Tibial nerve (tissue), 4 donors: Measurements from ENCODE around the gene BAHCC1. TPM values are rescaled to one million over a fixed set of nuclear protein-coding genes. Genes with fewer than 3 reads are reported as not detected.
A peak's percentile ranks its signal among the peaks of the same experiment; 100 is the strongest.

Experiments used
- DNase-seq, 2 donors: peaks; one replicate each; pipeline ENCODE4 v3.0.0-alpha.2; 2019; ENCODE audit warnings: low spot score in 2 of 2
- H3K27ac ChIP-seq, 4 donors: fragments of 200-600 bp; sonication (generic) in 3 of 4; one replicate each; pipeline ENCODE4 v1.5.1; 2017 to 2019; ENCODE audit warnings: mild to moderate bottlenecking in 1 of 4
- H3K27me3 ChIP-seq, 2 donors: fragments of 200-600 bp; sonication (generic) in 1 of 2; one replicate each; pipeline versions ENCODE4 v1.5.1 to v1.6.0; 2017 to 2019
- H3K36me3 ChIP-seq, 3 donors: fragments of 200-600 bp; sonication (generic); one replicate each; pipeline ENCODE4 v1.5.1; 2018 to 2019
- H3K4me1 ChIP-seq, 4 donors: fragments of 200-600 bp; sonication (generic) in 3 of 4; one replicate each; pipeline ENCODE4 v1.5.1; 2017 to 2019
- H3K4me3 ChIP-seq, 4 donors: fragments of 200-600 bp; sonication (generic) in 3 of 4; one replicate each; pipeline ENCODE4 v1.5.1; 2017 to 2019; ENCODE audit warnings: mild to moderate bottlenecking in 1 of 4, moderate library complexity in 1 of 4
- H3K9me3 ChIP-seq, 4 donors: fragments of 200-600 bp; sonication (generic) in 3 of 4; one replicate each; pipeline ENCODE4 v1.5.1; 2017 to 2019
- CTCF ChIP-seq, 5 experiments: fragments of 200-600 bp in 3 of 5; fragments of 450-650 bp in 2 of 5; sonication (generic) in 3 of 5; IDR thresholded peaks; one replicate each; pipeline ENCODE4 v1.5.1; 2016 to 2019; ENCODE audit warnings: antibody characterized with exemption in 5 of 5, mild to moderate bottlenecking in 3 of 5, moderate library complexity in 2 of 5
- EP300 ChIP-seq, 2 donors: sonication (generic); formaldehyde crosslinking; IDR thresholded peaks; one replicate each; pipeline ENCODE4 v1.6.1; 2017; ENCODE audit warnings: antibody characterized with exemption in 2 of 2, mild to moderate bottlenecking in 1 of 2
- POLR2A ChIP-seq, 2 donors: fragments of 450-650 bp; IDR thresholded peaks; one replicate each; pipeline ENCODE4 v1.6.1; 2017; ENCODE audit warnings: antibody characterized with exemption in 2 of 2, mild to moderate bottlenecking in 2 of 2, moderate library complexity in 2 of 2
- WGBS, 2 donors: methylation state at CpG; one replicate each; pipeline ENCODE4 v1.1.5; 2018; 5-methylcytosine and 5-hydroxymethylcytosine counted together
- small RNA-seq: library from RNA; depleted of rRNA; stranded (forward); fragments of <200 nt; gene quantifications from one replicate; pipeline ENCODE3, GENCODE V24; 2016
- total RNA-seq, 4 donors: library from RNA; depleted of rRNA; stranded (reverse); fragments of >200 nt; gene quantifications; one replicate each; pipeline ENCODE4 v1.1.0, GENCODE V29; 2016

BAHCC1 gene
- total RNA-seq, 4 donors from 2014 or later = 15.1 to 38.7 (median 27.4) TPM

DNA sequence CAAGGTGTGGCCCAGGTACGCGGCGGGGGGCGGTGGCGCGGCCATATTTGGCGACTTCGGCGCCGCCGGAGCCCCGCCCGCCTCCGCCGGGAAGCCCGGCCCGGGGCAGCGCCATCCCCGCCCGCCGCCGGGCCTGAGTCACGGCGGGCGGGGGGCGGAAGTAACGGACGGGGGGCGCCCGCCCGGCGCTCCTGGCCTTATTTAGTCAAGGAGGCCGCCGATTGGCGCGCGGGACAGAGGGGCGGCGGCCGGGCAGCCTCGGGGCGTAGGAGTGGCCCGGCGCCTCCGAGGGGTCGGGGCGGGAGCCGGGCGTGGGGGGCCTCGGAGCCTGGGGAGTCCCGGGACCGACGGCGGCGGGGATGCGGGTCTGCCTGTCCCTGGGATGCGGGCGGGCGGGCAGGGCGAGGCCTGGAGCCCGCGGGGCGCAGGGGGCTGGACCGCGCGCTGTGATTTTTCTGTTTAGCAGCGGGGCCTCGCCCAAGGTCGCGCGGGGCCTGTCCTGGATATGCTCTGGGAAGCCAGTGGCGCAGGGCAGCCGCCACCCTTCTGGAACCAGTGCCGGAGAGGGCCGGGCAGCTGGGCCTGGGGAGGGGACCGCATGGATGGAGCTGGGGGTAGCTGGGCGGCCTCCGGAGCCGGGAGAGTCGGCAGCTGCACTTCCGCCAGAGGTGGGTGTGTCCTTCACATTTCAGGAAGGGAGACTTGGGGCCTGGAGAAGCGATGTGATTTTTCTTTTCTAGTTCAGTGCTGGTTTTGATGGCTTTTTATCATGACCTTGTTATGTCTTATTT, 119.7 kb downstream of the BAHCC1 start:
- no peak for TF ChIP-seq CTCF (IDR thresholded peaks at IDR 0.05)
- peak; percentile 56 to 83 for TF ChIP-seq POLR2A (IDR thresholded peaks at IDR 0.05)
- peak in 1 of 2 donors; percentile 41 for TF ChIP-seq EP300 (IDR thresholded peaks at IDR 0.05)
- peaks cover 0 to 25% (median 17%) of the 10 kb centered on the region in 3 donors for H3K36me3 ChIP-seq
- peak; percentile 59 to 72 for DNase-seq
- peaks cover 0 to 57% (median 48%) of the 10 kb centered on the region in 4 donors for H3K4me1 ChIP-seq
- 0% methylated on average over 16 to 21 of the region's 82 CpGs for WGBS, 2 donors
- no peaks in the 10 kb centered on the region for H3K9me3 ChIP-seq
- H3K27me3 ChIP-seq = no peaks in the 10 kb centered on the region
- peak overlapping the region; percentile 89 to 96 (median 92) for H3K4me3 ChIP-seq
- peak overlapping the region; percentile 96 to 100 (median 100) for H3K27ac ChIP-seq

- Histone ChIP-seq H3K27ac (peak overlapping the region; percentile 96 to 100 (median 100)), H3K36me3 (peaks cover 0 to 18% (median 16%) of the 10 kb centered on the region in 3 donors), H3K9me3 (no peaks in the 10 kb centered on the region), H3K27me3 (no peaks in the 10 kb centered on the region), H3K4me1 (peaks cover 0 to 53% (median 48%) of the 10 kb centered on the region in 4 donors), H3K4me3 (peak overlapping the region; percentile 89 to 96 (median 92))
- 56 to 58% methylated on average over 18 to 19 of the region's 19 CpGs for WGBS, 2 donors
- DNase-seq = no peak
- no peak for TF ChIP-seq POLR2A (IDR thresholded peaks at IDR 0.05)
- TF ChIP-seq EP300 (IDR thresholded peaks at IDR 0.05) = no peak
- TF ChIP-seq CTCF (IDR thresholded peaks at IDR 0.05) = no peak
Measured at GRCh38 chr17:81515530-81516041, 120.3 kb downstream of the BAHCC1 start.

Small RNA genes lying within 50 kb of the gene (small RNA-seq; reads per million reads assigned to genes)
- not detected for gene MIR3186
- 0.28 reads per million for gene MIR4740

Other genes with a start within 250 kb of the BAHCC1 start
- gene PVALEF, start 229.9 kb upstream of the BAHCC1 start, total RNA-seq = not detected
- 100 to 1,000 TPM; 247 to 385 (median 322) TPM for gene AATK, start 229.2 kb upstream of the BAHCC1 start, total RNA-seq
- 10 to 100 TPM in 3 of 4 donors, 1 to 10 TPM in 1; 9.2 to 35.0 (median 20.9) TPM for gene CEP131, start 172.5 kb upstream of the BAHCC1 start, total RNA-seq
- 100 to 1,000 TPM in 1 of 4 donors, 10 to 100 TPM in 3; 41.5 to 102 (median 73.9) TPM for gene TEPSIN, start 156.4 kb upstream of the BAHCC1 start, total RNA-seq
- 10 to 100 TPM; 27.8 to 73.0 (median 61.1) TPM for gene NDUFAF8, start 156.1 kb upstream of the BAHCC1 start, total RNA-seq
- gene SLC38A10, start 100.2 kb upstream of the BAHCC1 start, total RNA-seq = 100 to 1,000 TPM in 2 of 4 donors, 10 to 100 TPM in 2; 80.0 to 149 (median 123) TPM
- gene ACTG1, start 117.3 kb downstream of the BAHCC1 start, total RNA-seq = 1,000 to 10,000 TPM; 2,372 to 2,875 (median 2,670) TPM
- gene FSCN2, start 132.9 kb downstream of the BAHCC1 start, total RNA-seq = 1 to 10 TPM in 3 of 4 donors, under 1 TPM in 1; 0.42 to 4.4 (median 3.7) TPM
- 10 to 100 TPM; 20.1 to 41.7 (median 26.7) TPM for gene FAAP100, start 156.9 kb downstream of the BAHCC1 start, total RNA-seq
- 10 to 100 TPM; 51.1 to 79.2 (median 62.1) TPM for gene NPLOC4, start 241.7 kb downstream of the BAHCC1 start, total RNA-seq
- under 1 TPM in 2 of 4 donors, not detected in 2; 0.22 to 0.84 TPM for gene TSPAN10, start 241.7 kb downstream of the BAHCC1 start, total RNA-seq